Caco-2 (cell line): ENCODE measurements around the gene XXYLT1. TPM values are rescaled to one million over a fixed set of nuclear protein-coding genes. Genes with fewer than 3 reads are reported as not detected.

Experiments
- BruUV-seq: library from RNA; stranded (reverse); fragments of 400-500 nt; replicated peaks from 2 replicates; lab custom pipeline; 2021; lab: Mats Ljungman, UMichigan
- CTCF ChIA-PET: fragments of 300-600 bp; sonication (Branson Sonifier 250); formaldehyde crosslinking; loops from one replicate; lab custom pipeline; 2022; ENCODE audit warnings: antibody characterized with exemption; lab: Charles Lee
- POLR2A ChIA-PET: fragments of 300-600 bp; sonication (Branson Sonifier 250); formaldehyde crosslinking; loops from one replicate; lab custom pipeline; 2022; ENCODE audit warnings: antibody characterized with exemption; lab: Charles Lee
- DNase-seq, 2 experiments: peaks; one replicate each; pipeline versions ENCODE4 v3.0.0 to v3.0.0-alpha.2; 2020 to 2022
- H3K27me3 ChIP-seq: replicated peaks from 2 replicates; pipeline ENCODE4 v1.6.0; 2011; ENCODE audit warnings: low read length; ENCODE audit not compliant: control insufficient read depth, insufficient read depth
- H3K36me3 ChIP-seq: 2 replicates; pipeline ENCODE4 v1.5.1; 2011; ENCODE audit warnings: low read length; ENCODE audit not compliant: control insufficient read depth, insufficient read depth
- H3K4me1 ChIP-seq: fragments of 250-450 bp; sonication (Bioruptor Pico); 2 replicates; pipeline ENCODE4 v1.5.1; 2020; ENCODE audit warnings: mild to moderate bottlenecking
- H3K4me3 ChIP-seq: 2 replicates; pipeline ENCODE4 v1.5.1; 2011; ENCODE audit warnings: low read depth, mild to moderate bottlenecking, control low read depth, low read length
- H3K9me3 ChIP-seq: fragments of 250-450 bp; sonication (Bioruptor Pico); 2 replicates; pipeline ENCODE4 v1.5.1; 2020; ENCODE audit warnings: mild to moderate bottlenecking, moderate library complexity
- H3K27ac Mint-ChIP-seq: one replicate; pipeline ENCODE4 v1.8.0; 2022; ENCODE audit warnings: mixed read lengths; ENCODE audit not compliant: unreplicated experiment
- H3K27me3 Mint-ChIP-seq: one replicate; pipeline ENCODE4 v1.8.0; 2022; ENCODE audit warnings: mixed read lengths; ENCODE audit not compliant: insufficient read depth, unreplicated experiment
- H3K36me3 Mint-ChIP-seq: one replicate; pipeline ENCODE4 v1.8.0; 2022; ENCODE audit warnings: mild to moderate bottlenecking, mixed read lengths; ENCODE audit not compliant: insufficient read depth, unreplicated experiment
- H3K4me1 Mint-ChIP-seq: one replicate; pipeline ENCODE4 v1.8.0; 2022; ENCODE audit warnings: low read depth, mixed read lengths; ENCODE audit not compliant: unreplicated experiment
- H3K4me3 Mint-ChIP-seq: one replicate; pipeline ENCODE4 v1.8.0; 2022; ENCODE audit warnings: mild to moderate bottlenecking, moderate library complexity, mixed read lengths; ENCODE audit not compliant: unreplicated experiment
- H3K9me3 Mint-ChIP-seq: one replicate; pipeline ENCODE4 v1.8.0; 2022; ENCODE audit warnings: mixed read lengths; ENCODE audit not compliant: unreplicated experiment
- intact Hi-C: fragments of 100-400 bp; cut with micrococcal nuclease; formaldehyde crosslinking; loops from one replicate; pipeline ENCODE4 v1.10.0; 2022; ENCODE audit not compliant: unreplicated experiment
- total RNA-seq: library from RNA; stranded (reverse); gene quantifications from 2 replicates; pipeline ENCODE4 v1.2.3, GENCODE V29; 2022
- TF ChIP-seq, protein P1 (sequence below), 2 experiments: fragments of 200-600 bp in 1 of 2; IDR thresholded peaks; 1 replicate in 1 of 2; 2 replicates in 1 of 2; pipeline versions ENCODE4 v1.5.1 to v1.8.0; 2011 to 2022; ENCODE audit warnings: antibody characterized with exemption in 1 of 2, control low read depth in 1 of 2, inconsistent platforms in 1 of 2, low read depth in 1 of 2, low read length in 1 of 2, mild to moderate bottlenecking in 1 of 2, moderate library complexity in 1 of 2; ENCODE audit not compliant: insufficient read depth in 1 of 2, severe bottlenecking in 1 of 2, unreplicated experiment in 1 of 2

Gene XXYLT1
- total RNA-seq, 1 experiment from 2014 or later, result 14.2 TPM

GRCh38 chr3:195267096-195267495, 3.9 kb downstream of the XXYLT1 start:
- H3K9me3 Mint-ChIP-seq, result no peaks in the 10 kb centered on the region
- CTCF ChIA-PET, result no interaction called here
- peaks cover 13% of the 10 kb centered on the region for H3K4me1 Mint-ChIP-seq
- H3K4me3 Mint-ChIP-seq, result no peak overlapping the region
- Histone ChIP-seq H3K4me3 (no peak overlapping the region), H3K9me3 (no peaks in the 10 kb centered on the region), H3K4me1 (peaks cover 18% of the 10 kb centered on the region), H3K27me3 (no peaks in the 10 kb centered on the region), H3K36me3 (peaks cover 2% of the 10 kb centered on the region)
- POLR2A ChIA-PET, result no interaction called here
- H3K36me3 Mint-ChIP-seq, result peaks cover 30% of the 10 kb centered on the region
- H3K27me3 Mint-ChIP-seq, result no peaks in the 10 kb centered on the region
- TF ChIP-seq, protein P1, sequence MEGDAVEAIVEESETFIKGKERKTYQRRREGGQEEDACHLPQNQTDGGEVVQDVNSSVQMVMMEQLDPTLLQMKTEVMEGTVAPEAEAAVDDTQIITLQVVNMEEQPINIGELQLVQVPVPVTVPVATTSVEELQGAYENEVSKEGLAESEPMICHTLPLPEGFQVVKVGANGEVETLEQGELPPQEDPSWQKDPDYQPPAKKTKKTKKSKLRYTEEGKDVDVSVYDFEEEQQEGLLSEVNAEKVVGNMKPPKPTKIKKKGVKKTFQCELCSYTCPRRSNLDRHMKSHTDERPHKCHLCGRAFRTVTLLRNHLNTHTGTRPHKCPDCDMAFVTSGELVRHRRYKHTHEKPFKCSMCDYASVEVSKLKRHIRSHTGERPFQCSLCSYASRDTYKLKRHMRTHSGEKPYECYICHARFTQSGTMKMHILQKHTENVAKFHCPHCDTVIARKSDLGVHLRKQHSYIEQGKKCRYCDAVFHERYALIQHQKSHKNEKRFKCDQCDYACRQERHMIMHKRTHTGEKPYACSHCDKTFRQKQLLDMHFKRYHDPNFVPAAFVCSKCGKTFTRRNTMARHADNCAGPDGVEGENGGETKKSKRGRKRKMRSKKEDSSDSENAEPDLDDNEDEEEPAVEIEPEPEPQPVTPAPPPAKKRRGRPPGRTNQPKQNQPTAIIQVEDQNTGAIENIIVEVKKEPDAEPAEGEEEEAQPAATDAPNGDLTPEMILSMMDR (IDR thresholded peaks at IDR 0.05; ENCODE audit: insufficient read depth in 1 of 2, low read depth in 1 of 2, low read length in 1 of 2, severe bottlenecking in 1 of 2, unreplicated experiment in 1 of 2), result no peak
- no peak overlapping the region for H3K27ac Mint-ChIP-seq
- no peak for DNase-seq
- intact Hi-C loops, result no loop called here
- no TSS peak for BruUV-seq

- no peak for DNase-seq
- intact Hi-C loops, result no loop called here
- Histone ChIP-seq H3K4me1 (peaks cover 14% of the 10 kb centered on the region), H3K9me3 (no peaks in the 10 kb centered on the region), H3K27me3 (no peaks in the 10 kb centered on the region), H3K4me3 (no peak overlapping the region), H3K36me3 (peaks cover 2% of the 10 kb centered on the region)
- no peak overlapping the region for H3K4me3 Mint-ChIP-seq
- no peaks in the 10 kb centered on the region for H3K9me3 Mint-ChIP-seq
- H3K4me1 Mint-ChIP-seq, result peaks cover 13% of the 10 kb centered on the region
- ChIA-PET CTCF (no interaction called here), POLR2A (no interaction called here)
- TF ChIP-seq, protein P1 (IDR thresholded peaks at IDR 0.05; ENCODE audit: insufficient read depth in 1 of 2, low read depth in 1 of 2, low read length in 1 of 2, severe bottlenecking in 1 of 2, unreplicated experiment in 1 of 2), result no peak
- H3K27me3 Mint-ChIP-seq, result no peaks in the 10 kb centered on the region
- H3K27ac Mint-ChIP-seq, result no peak overlapping the region
- peaks cover 23% of the 10 kb centered on the region for H3K36me3 Mint-ChIP-seq
- BruUV-seq, result no TSS peak
Observed at GRCh38 chr3:195266428-195266827, 4.5 kb downstream of the XXYLT1 start.

- ChIA-PET CTCF (no interaction called here), POLR2A (no interaction called here)
- Mint-ChIP-seq H3K4me1 (peaks cover 13% of the 10 kb centered on the region), H3K9me3 (no peaks in the 10 kb centered on the region), H3K4me3 (no peak overlapping the region), H3K27me3 (no peaks in the 10 kb centered on the region), H3K27ac (no peak overlapping the region), H3K36me3 (peaks cover 20% of the 10 kb centered on the region)
- H3K4me3 ChIP-seq, result no peak overlapping the region
- no TSS peak for BruUV-seq
- H3K27me3 ChIP-seq, result no peaks in the 10 kb centered on the region
- peaks cover 2% of the 10 kb centered on the region for H3K36me3 ChIP-seq
- H3K4me1 ChIP-seq, result peaks cover 14% of the 10 kb centered on the region
- TF ChIP-seq, protein P1 (IDR thresholded peaks at IDR 0.05; ENCODE audit: insufficient read depth in 1 of 2, low read depth in 1 of 2, low read length in 1 of 2, severe bottlenecking in 1 of 2, unreplicated experiment in 1 of 2), result no peak
- no peaks in the 10 kb centered on the region for H3K9me3 ChIP-seq
- intact Hi-C loops, result no loop called here
- no peak for DNase-seq
Observed at GRCh38 chr3:195265363-195265976, 5.5 kb downstream of the XXYLT1 start.
